Loucy (cell line): ENCODE data around the gene PTGES3L.
A peak's percentile ranks its signal among the peaks of the same experiment; 100 is the strongest.

ENCODE experiments used
- H2AFZ ChIP-seq: fragments of 200-600 bp; sonication (generic); 2 replicates; pipeline ENCODE4 v1.6.0; 2016; ENCODE audit warnings: antibody characterized with exemption, mild to moderate bottlenecking, low read length, moderate library complexity
- H3F3A ChIP-seq: fragments of 200-600 bp; 2 replicates; pipeline ENCODE4 v1.6.0; 2016; ENCODE audit warnings: antibody characterized with exemption, low read depth, mild to moderate bottlenecking
- H3K27me3 ChIP-seq: fragments of 200-600 bp; sonication (generic); 2 replicates; pipeline ENCODE4 v1.6.1; 2014; ENCODE audit warnings: low read length, mild to moderate bottlenecking; ENCODE audit not compliant: insufficient read depth, poor library complexity, severe bottlenecking
- H3K36me3 ChIP-seq: fragments of 200-600 bp; sonication (generic); 2 replicates; pipeline ENCODE4 v1.6.1; 2016; ENCODE audit warnings: low read length; ENCODE audit not compliant: insufficient read depth
- H3K4me1 ChIP-seq: fragments of 200-600 bp; sonication (generic); 2 replicates; pipeline ENCODE4 v1.5.1; 2014; ENCODE audit warnings: low read length, mild to moderate bottlenecking; ENCODE audit not compliant: insufficient read depth, poor library complexity, severe bottlenecking
- H3K4me2 ChIP-seq: fragments of 200-600 bp; sonication (generic); 2 replicates; pipeline ENCODE4 v1.6.0; 2014; ENCODE audit warnings: antibody characterized with exemption, low read length, low read depth, mild to moderate bottlenecking; ENCODE audit not compliant: poor library complexity, severe bottlenecking
- H3K4me3 ChIP-seq: fragments of 200-600 bp; sonication (generic); 2 replicates; pipeline ENCODE4 v1.5.1; 2014; ENCODE audit warnings: low read length, mild to moderate bottlenecking, mixed read lengths; ENCODE audit not compliant: poor library complexity, severe bottlenecking
- H3K79me2 ChIP-seq: fragments of 200-600 bp; sonication (generic); 2 replicates; pipeline ENCODE4 v1.6.1; 2014; ENCODE audit warnings: low read length; ENCODE audit not compliant: insufficient read depth
- H3K9ac ChIP-seq: fragments of 200-600 bp; sonication (generic); 2 replicates; pipeline ENCODE4 v1.6.0; 2014; ENCODE audit warnings: mild to moderate bottlenecking, low read depth, low read length, moderate library complexity; ENCODE audit not compliant: poor library complexity, severe bottlenecking
- H3K9me2 ChIP-seq: fragments of 200-600 bp; sonication (generic); replicated peaks from 2 replicates; pipeline ENCODE4 v1.6.1; 2016; ENCODE audit warnings: low read depth, low read length, mixed read lengths
- H3K9me3 ChIP-seq: fragments of 200-600 bp; sonication (generic); 2 replicates; pipeline ENCODE4 v1.6.1; 2014; ENCODE audit warnings: mild to moderate bottlenecking, antibody characterized with exemption, low read length, low read depth; ENCODE audit not compliant: insufficient read depth
- H4K20me1 ChIP-seq: fragments of 200-600 bp; sonication (generic); 2 replicates; pipeline ENCODE4 v1.6.0; 2014; ENCODE audit warnings: antibody characterized with exemption, low read length, mild to moderate bottlenecking; ENCODE audit not compliant: insufficient read depth, poor library complexity, severe bottlenecking
- EZH2phosphoT487 ChIP-seq: fragments of 200-600 bp; IDR thresholded peaks from 2 replicates; pipeline ENCODE4 v1.6.1; 2018; ENCODE audit warnings: antibody characterized with exemption, mild to moderate bottlenecking, moderate library complexity, borderline replicate concordance
- TF ChIP-seq, protein P1 (sequence below): fragments of 200-600 bp; sonication (generic); conservative IDR thresholded peaks from 2 replicates; pipeline ENCODE4 v1.5.1; 2014; ENCODE audit warnings: mild to moderate bottlenecking, antibody characterized with exemption, low read length

PTGES3L gene

DNA sequence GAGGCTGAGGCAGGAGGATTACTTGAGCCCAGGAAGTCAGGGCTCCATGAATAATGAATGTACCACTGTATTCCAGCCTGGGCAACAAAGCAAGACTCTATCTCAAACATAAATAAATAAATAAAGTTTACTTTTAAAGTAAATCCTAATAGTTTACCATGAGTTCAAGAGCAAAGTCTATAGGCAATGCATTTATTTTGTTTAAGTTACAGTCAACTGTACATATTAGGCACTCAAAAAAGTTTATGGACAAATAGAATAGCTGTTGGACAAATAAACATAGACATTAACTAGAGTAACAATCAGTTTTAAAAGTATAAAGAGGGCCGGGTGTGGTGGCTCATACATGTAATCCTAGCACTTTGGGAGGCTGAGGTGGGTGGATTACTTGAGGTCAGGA, 12.0 kb downstream of the PTGES3L start:
- no peaks in the 10 kb centered on the region for H3K9me3 ChIP-seq
- no peak for TF ChIP-seq EZH2phosphoT487
- TF ChIP-seq, protein P1, sequence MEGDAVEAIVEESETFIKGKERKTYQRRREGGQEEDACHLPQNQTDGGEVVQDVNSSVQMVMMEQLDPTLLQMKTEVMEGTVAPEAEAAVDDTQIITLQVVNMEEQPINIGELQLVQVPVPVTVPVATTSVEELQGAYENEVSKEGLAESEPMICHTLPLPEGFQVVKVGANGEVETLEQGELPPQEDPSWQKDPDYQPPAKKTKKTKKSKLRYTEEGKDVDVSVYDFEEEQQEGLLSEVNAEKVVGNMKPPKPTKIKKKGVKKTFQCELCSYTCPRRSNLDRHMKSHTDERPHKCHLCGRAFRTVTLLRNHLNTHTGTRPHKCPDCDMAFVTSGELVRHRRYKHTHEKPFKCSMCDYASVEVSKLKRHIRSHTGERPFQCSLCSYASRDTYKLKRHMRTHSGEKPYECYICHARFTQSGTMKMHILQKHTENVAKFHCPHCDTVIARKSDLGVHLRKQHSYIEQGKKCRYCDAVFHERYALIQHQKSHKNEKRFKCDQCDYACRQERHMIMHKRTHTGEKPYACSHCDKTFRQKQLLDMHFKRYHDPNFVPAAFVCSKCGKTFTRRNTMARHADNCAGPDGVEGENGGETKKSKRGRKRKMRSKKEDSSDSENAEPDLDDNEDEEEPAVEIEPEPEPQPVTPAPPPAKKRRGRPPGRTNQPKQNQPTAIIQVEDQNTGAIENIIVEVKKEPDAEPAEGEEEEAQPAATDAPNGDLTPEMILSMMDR, result no peak
- H4K20me1 ChIP-seq, result no peaks in the 10 kb centered on the region
- no peak overlapping the region for H3K9ac ChIP-seq
- peaks cover 6% of the 10 kb centered on the region for H3K4me1 ChIP-seq
- H3F3A ChIP-seq, result no peaks in the 10 kb centered on the region; the same call in 1 of the 2 replicates
- H3K4me3 ChIP-seq, result no peak overlapping the region
- H3K9me2 ChIP-seq, result no peaks in the 10 kb centered on the region
- no peaks in the 10 kb centered on the region for H3K27me3 ChIP-seq
- H3K36me3 ChIP-seq, result no peaks in the 10 kb centered on the region
- peaks cover 10% of the 10 kb centered on the region; the same call in 1 of the 2 replicates for H3K79me2 ChIP-seq
- H2AFZ ChIP-seq, result no peak overlapping the region
- H3K4me2 ChIP-seq, result no peak overlapping the region

DNA sequence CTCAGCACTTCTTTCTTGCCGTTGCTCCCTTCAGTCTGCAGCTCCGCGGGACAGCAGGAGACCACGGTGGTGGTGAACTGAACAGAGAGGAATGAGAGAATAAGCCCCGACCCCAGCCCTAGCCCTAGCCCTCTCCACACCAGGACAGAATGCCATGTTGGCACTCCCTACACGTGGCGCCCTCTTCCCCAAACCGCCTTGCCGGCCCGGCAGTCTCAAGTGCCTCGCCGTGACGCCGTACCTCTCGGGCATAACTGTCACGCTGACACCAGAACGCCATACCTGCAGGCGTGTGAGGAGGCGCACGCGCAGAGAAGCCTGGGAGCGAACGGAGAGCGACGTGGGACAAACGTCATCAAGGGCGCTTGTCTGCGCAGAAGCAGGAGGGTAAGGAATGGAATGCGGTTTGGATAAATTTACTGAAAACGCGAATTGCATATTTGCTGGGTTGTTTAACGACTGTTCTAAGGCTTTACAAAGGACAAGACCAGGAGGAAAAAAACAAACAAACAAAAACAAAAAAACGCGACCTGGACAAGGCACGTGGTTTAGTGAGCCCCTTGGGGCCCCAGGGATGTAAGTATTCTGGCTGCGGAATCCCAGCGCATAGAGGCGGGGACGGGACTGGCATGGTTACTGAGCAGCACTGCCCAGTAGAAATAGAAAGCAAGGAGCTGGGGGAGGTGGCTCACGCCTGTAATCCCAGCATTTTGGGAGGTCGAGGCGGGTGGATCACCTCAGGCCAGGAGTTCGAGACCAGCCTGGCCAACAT, 15.5 kb downstream of the PTGES3L start, which contains the start of gene AARSD1:
AARSD1 (minus strand) TSS at position 294 of the 772 bp plus-strand sequence; CDS start at position 280, 14 bp downstream.
- Histone ChIP-seq H3K4me1 (peaks cover 6% of the 10 kb centered on the region), H3K79me2 (peaks cover 10% of the 10 kb centered on the region; the same call in 1 of the 2 replicates), H3K27me3 (no peaks in the 10 kb centered on the region), H3K9ac (peak within 1 kb of the TSS; percentile 86), H3K4me2 (peak within 1 kb of the TSS; percentile 82), H3K9me3 (no peaks in the 10 kb centered on the region), H3K4me3 (peak within 1 kb of the TSS; percentile 78), H2AFZ (peak within 1 kb of the TSS; percentile 93), H3K36me3 (peaks cover 13% of the 10 kb centered on the region; the same call in 1 of the 2 replicates), H3K9me2 (no peaks in the 10 kb centered on the region), H4K20me1 (no peaks in the 10 kb centered on the region), H3F3A (no peaks in the 10 kb centered on the region; the same call in 1 of the 2 replicates)
- no peak for TF ChIP-seq EZH2phosphoT487
- TF ChIP-seq, protein P1, result no peak

DNA sequence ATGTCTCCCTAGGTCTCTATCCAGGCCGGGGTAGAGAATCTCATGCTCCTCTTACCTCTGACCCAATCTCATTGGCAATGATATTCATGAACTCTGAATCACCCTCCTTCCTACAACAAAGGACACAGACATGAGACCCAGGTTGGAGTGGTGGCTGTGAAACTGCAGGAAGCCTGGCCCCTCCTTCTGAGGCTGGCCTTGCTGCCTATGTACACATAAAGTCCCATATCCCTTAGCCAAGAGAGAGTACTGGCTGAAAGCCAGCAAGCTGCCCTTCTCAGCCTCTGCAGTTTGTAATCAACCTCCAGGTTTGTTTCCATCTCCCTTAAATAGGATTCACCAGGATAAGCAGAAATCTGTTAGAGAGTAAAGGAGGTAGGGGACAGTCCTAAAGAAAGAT, 26.2 kb downstream of the PTGES3L start:
- no peak overlapping the region for H3K4me3 ChIP-seq
- no peaks in the 10 kb centered on the region for H3K9me3 ChIP-seq
- TF ChIP-seq EZH2phosphoT487, result no peak
- TF ChIP-seq, protein P1, result no peak
- H3K79me2 ChIP-seq, result no peaks in the 10 kb centered on the region
- H3K4me1 ChIP-seq, result no peaks in the 10 kb centered on the region
- H3K9me2 ChIP-seq, result no peaks in the 10 kb centered on the region
- H3K4me2 ChIP-seq, result no peak overlapping the region
- no peaks in the 10 kb centered on the region for H3K27me3 ChIP-seq
- H3K9ac ChIP-seq, result no peak overlapping the region
- H2AFZ ChIP-seq, result no peak overlapping the region
- H3K36me3 ChIP-seq, result peaks cover 56% of the 10 kb centered on the region; the same call in 1 of the 2 replicates
- H3F3A ChIP-seq, result no peaks in the 10 kb centered on the region
- H4K20me1 ChIP-seq, result no peaks in the 10 kb centered on the region
